Esophagus squamous epithelium (tissue), 5 donors: ENCODE measurements around the gene GPC5. TPM values are rescaled to one million over a fixed set of nuclear protein-coding genes. Genes with fewer than 3 reads are reported as not detected.

Experiments
- DNase-seq: peaks from one replicate; lab custom pipeline; 2025; lab: John Stamatoyannopoulos, UW
- H3K27ac ChIP-seq, 4 donors: fragments of 200-600 bp; sonication (generic); one replicate each; pipeline ENCODE4 v1.5.1; 2016 to 2019; ENCODE audit warnings: mild to moderate bottlenecking in 1 of 4
- H3K27me3 ChIP-seq, 4 donors: fragments of 200-600 bp; sonication (generic); 1 replicate in 3 of 4; 2 replicates in 1 of 4; pipeline versions ENCODE4 v1.5.1 to v1.6.0; 2017 to 2021; ENCODE audit warnings: antibody characterized with exemption in 1 of 4
- H3K36me3 ChIP-seq, 3 donors: fragments of 200-600 bp; sonication (generic); one replicate each; pipeline ENCODE4 v1.5.1; 2016 to 2019
- H3K4me1 ChIP-seq, 3 donors: fragments of 200-600 bp; sonication (generic); one replicate each; pipeline ENCODE4 v1.5.1; 2017 to 2019
- H3K4me3 ChIP-seq, 4 donors: fragments of 200-600 bp; sonication (generic); 1 replicate in 3 of 4; 2 replicates in 1 of 4; pipeline ENCODE4 v1.5.1; 2016 to 2019; ENCODE audit warnings: mild to moderate bottlenecking in 2 of 4, moderate library complexity in 1 of 4
- H3K9me3 ChIP-seq, 3 donors: fragments of 200-600 bp; sonication (generic); one replicate each; pipeline ENCODE4 v1.5.1; 2016 to 2019
- CTCF ChIP-seq, 6 experiments: fragments of 450-650 bp in 4 of 6; fragments of 200-600 bp in 2 of 6; sonication (generic) in 2 of 6; IDR thresholded peaks; one replicate each; pipeline ENCODE4 v1.5.1; 2016 to 2019; ENCODE audit warnings: antibody characterized with exemption in 6 of 6, mild to moderate bottlenecking in 4 of 6, moderate library complexity in 4 of 6
- POLR2A ChIP-seq, 4 donors: fragments of 450-650 bp; IDR thresholded peaks; one replicate each; pipeline ENCODE4 v1.6.1; 2017; ENCODE audit warnings: antibody characterized with exemption in 4 of 4, mild to moderate bottlenecking in 4 of 4, moderate library complexity in 3 of 4
- WGBS, 2 donors: methylation state at CpG; one replicate each; pipeline ENCODE4 v1.1.5; 2018; 5-methylcytosine and 5-hydroxymethylcytosine counted together
- intact Hi-C: fragments of 100-400 bp; cut with DNase I; formaldehyde crosslinking; loops from one replicate; pipeline ENCODE4 v1.15.0; 2022
- total RNA-seq, 4 donors: library from RNA; depleted of rRNA; stranded (reverse); fragments of >200 nt; gene quantifications; one replicate each; pipeline ENCODE4 v1.1.0, GENCODE V29; 2016
- donor health status: DM: yes; HTN: yes; CAD: no.

The GPC5 gene
- total RNA-seq, 4 donors from 2014 or later: not detected

GRCh38 chr13:92626274-92626673 lies 1227.9 kb downstream of the GPC5 start:
- Histone ChIP-seq H3K9me3 (no peaks in the 10 kb centered on the region), H3K27ac (no peak overlapping the region), H3K4me1 (no peaks in the 10 kb centered on the region), H3K27me3 (no peaks in the 10 kb centered on the region), H3K36me3 (no peaks in the 10 kb centered on the region), H3K4me3 (no peak overlapping the region)
- TF ChIP-seq CTCF (IDR thresholded peaks at IDR 0.05) (no peak), POLR2A (IDR thresholded peaks at IDR 0.05) (no peak)
- WGBS, 2 donors: 62 to 66% methylated on average over 4 of the region's 4 CpGs
- intact Hi-C loops: no loop called here
- DNase-seq: no peak

- WGBS, 2 donors: 62 to 63% methylated on average over 5 of the region's 5 CpGs
- Histone ChIP-seq H3K4me3 (no peak overlapping the region), H3K4me1 (no peaks in the 10 kb centered on the region), H3K27me3 (no peaks in the 10 kb centered on the region), H3K36me3 (no peaks in the 10 kb centered on the region), H3K27ac (no peak overlapping the region), H3K9me3 (peaks cover 0 to 5% (median 0%) of the 10 kb centered on the region in 3 donors)
- TF ChIP-seq POLR2A (IDR thresholded peaks at IDR 0.05): no peak
- intact Hi-C loops: no loop called here
- DNase-seq: no peak
Observed at GRCh38 chr13:92640936-92641335, 1242.5 kb downstream of the GPC5 start.

DNA sequence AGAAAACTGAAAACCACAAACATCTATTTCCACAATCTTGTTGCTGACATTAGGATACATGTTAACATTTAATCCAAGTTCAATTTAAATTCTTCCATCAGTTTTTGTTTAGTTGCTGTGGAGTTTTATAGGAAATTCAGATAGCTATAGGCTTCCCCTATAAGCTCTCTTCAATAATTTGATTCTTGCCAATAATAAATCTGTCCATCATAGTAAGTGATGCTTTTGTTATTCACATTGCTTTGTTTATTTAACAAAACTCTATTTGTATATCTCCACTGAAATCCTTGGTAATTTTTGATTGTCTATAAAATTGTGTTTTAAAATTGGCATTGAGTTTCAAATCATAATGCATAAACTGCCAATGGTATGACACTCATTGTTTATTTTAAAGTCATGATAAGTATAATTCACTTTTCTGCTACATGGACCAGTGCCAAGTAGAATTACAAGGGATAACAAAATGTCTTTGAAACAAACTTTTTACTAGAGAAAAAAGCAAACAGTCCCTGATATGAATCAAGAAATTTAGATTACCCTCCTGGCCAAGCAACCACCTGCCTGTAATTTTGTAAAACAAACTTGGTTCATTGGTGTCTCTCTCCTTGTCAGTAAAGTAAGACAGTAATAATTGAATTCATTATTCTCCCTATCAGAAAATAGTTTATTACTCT lies 1250.9 kb downstream of the GPC5 start:
- TF ChIP-seq CTCF (IDR thresholded peaks at IDR 0.05) (no peak), POLR2A (IDR thresholded peaks at IDR 0.05) (no peak)
- Histone ChIP-seq H3K27ac (no peak overlapping the region), H3K4me3 (no peak overlapping the region), H3K36me3 (no peaks in the 10 kb centered on the region), H3K9me3 (no peaks in the 10 kb centered on the region), H3K27me3 (no peaks in the 10 kb centered on the region), H3K4me1 (no peaks in the 10 kb centered on the region)
- intact Hi-C loops: no loop called here
- DNase-seq: no peak

DNA sequence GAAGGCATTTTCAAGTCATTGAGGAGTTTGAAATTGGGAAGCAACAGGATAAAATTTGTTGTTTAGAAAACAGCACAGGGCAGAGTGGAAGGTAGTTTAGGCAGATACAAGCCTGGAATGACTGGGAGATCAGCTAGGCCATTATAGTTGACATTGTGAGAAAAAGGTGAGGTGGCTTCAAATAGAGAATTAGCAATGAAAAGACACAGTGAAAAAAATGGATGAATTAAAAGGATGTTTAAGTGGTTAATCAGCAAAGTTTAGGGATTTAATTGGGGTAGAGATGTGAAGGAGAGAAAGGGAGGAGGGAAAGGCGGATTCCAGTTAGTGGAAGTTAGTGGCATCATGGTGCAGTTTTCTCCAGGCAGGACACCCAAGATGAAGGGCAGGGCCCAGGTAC lies 1257.7 kb downstream of the GPC5 start:
- Histone ChIP-seq H3K4me1 (no peaks in the 10 kb centered on the region), H3K9me3 (no peaks in the 10 kb centered on the region), H3K27ac (no peak overlapping the region), H3K4me3 (no peak overlapping the region), H3K36me3 (no peaks in the 10 kb centered on the region), H3K27me3 (no peaks in the 10 kb centered on the region)
- TF ChIP-seq CTCF (IDR thresholded peaks at IDR 0.05) (no peak), POLR2A (IDR thresholded peaks at IDR 0.05) (no peak)
- WGBS, 2 donors: 64 to 70% methylated on average over 1 of the region's 1 CpG
- DNase-seq: no peak
- intact Hi-C loops: no loop called here

DNA sequence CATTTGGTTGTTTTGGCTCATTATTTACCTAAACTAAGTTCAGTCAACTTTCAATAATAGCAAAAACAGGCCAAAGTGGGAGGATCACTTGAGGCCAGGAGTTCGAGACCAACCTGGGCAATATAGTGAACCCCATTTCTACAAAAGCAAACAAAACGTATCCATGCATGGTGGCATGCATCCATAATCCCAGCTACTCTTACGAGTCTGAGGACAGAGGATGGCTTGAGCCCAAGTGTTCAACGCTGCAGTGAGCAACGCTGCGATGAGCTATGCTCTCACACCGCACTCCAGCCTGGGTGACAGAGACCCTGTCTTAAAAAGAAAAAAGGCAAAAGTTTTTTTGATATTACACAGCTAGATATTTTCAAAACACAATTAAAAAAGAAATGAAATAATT lies 1258.2 kb downstream of the GPC5 start:
- H3K9me3 ChIP-seq: no peaks in the 10 kb centered on the region
- no peak overlapping the region for H3K4me3 ChIP-seq
- H3K36me3 ChIP-seq: no peaks in the 10 kb centered on the region
- H3K27me3 ChIP-seq: no peaks in the 10 kb centered on the region
- DNase-seq: no peak
- 83 to 94% methylated on average over 4 to 7 of the region's 7 CpGs for WGBS, 2 donors
- no peak overlapping the region for H3K27ac ChIP-seq
- intact Hi-C loops: no loop called here
- H3K4me1 ChIP-seq: no peaks in the 10 kb centered on the region
- no peak for TF ChIP-seq CTCF (IDR thresholded peaks at IDR 0.05)
- no peak for TF ChIP-seq POLR2A (IDR thresholded peaks at IDR 0.05)

- no peaks in the 10 kb centered on the region for H3K4me1 ChIP-seq
- H3K4me3 ChIP-seq: no peak overlapping the region
- intact Hi-C loops: no loop called here
- DNase-seq: no peak
- H3K27me3 ChIP-seq: no peaks in the 10 kb centered on the region
- no peaks in the 10 kb centered on the region for H3K9me3 ChIP-seq
- H3K27ac ChIP-seq: no peak overlapping the region
- no peaks in the 10 kb centered on the region for H3K36me3 ChIP-seq
- TF ChIP-seq POLR2A (IDR thresholded peaks at IDR 0.05) (no peak), CTCF (IDR thresholded peaks at IDR 0.05) (no peak)
Observed at GRCh38 chr13:92657565-92657964, 1259.1 kb downstream of the GPC5 start.
